ENCODE results near the gene SYT13.

GRCh38 chr11:45193695-45194094 is 92.4 kb downstream of the SYT13 start:
- TF ChIP-seq, protein P1, sequence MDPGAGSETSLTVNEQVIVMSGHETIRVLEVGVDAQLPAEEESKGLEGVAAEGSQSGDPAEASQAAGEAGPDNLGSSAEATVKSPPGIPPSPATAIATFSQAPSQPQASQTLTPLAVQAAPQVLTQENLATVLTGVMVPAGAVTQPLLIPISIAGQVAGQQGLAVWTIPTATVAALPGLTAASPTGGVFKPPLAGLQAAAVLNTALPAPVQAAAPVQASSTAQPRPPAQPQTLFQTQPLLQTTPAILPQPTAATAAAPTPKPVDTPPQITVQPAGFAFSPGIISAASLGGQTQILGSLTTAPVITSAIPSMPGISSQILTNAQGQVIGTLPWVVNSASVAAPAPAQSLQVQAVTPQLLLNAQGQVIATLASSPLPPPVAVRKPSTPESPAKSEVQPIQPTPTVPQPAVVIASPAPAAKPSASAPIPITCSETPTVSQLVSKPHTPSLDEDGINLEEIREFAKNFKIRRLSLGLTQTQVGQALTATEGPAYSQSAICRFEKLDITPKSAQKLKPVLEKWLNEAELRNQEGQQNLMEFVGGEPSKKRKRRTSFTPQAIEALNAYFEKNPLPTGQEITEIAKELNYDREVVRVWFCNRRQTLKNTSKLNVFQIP (CRISPR knock-in tag; IDR thresholded peaks at IDR 0.05; ENCODE audit: borderline replicate concordance, low read depth) = no peak
- TF ChIP-seq PATZ1 (CRISPR knock-in tag; IDR thresholded peaks at IDR 0.05; ENCODE audit: borderline replicate concordance) (no peak), CREB5 (CRISPR knock-in tag; IDR thresholded peaks at IDR 0.05; ENCODE audit: low read depth) (no peak), ZC3H10 (CRISPR knock-in tag; IDR thresholded peaks at IDR 0.05) (no peak), ESRRG (CRISPR knock-in tag; IDR thresholded peaks at IDR 0.05) (no peak), BACH2 (CRISPR knock-in tag; IDR thresholded peaks at IDR 0.05; ENCODE audit: borderline replicate concordance) (no peak), RARB (CRISPR knock-in tag; IDR thresholded peaks at IDR 0.05) (no peak), ISL1 (CRISPR knock-in tag; IDR thresholded peaks at IDR 0.05) (no peak), CSDC2 (CRISPR knock-in tag; IDR thresholded peaks at IDR 0.05) (no peak), PPARA (CRISPR knock-in tag; IDR thresholded peaks at IDR 0.05; ENCODE audit: borderline replicate concordance) (no peak), ZNF565 (CRISPR knock-in tag; conservative IDR thresholded peaks at IDR 0.05; ENCODE audit: low read depth) (no peak), GLIS3 (CRISPR knock-in tag; IDR thresholded peaks at IDR 0.05) (no peak), SNAI2 (CRISPR knock-in tag; IDR thresholded peaks at IDR 0.05) (no peak)

Measured in SK-N-SH treated with all-trans-retinoic acid at 6 μM for 48 hours (cell line).